Cardiac fibroblast (primary cell): ENCODE results near the gene LRPAP1.

ENCODE experiments used
- DNase-seq, 2 donors: peaks; one replicate each; pipeline versions ENCODE4 v3.0.0 to v3.0.0-alpha.2; 2010; ENCODE audit warnings: low read depth in 2 of 2
- H3K4me3 ChIP-seq, 2 donors: replicated peaks in 1 of 2; 1 replicate in 1 of 2; 2 replicates in 1 of 2; pipeline ENCODE4 v1.5.1; 2011; ENCODE audit warnings: low read depth in 2 of 2, low read length in 2 of 2, mild to moderate bottlenecking in 2 of 2, moderate library complexity in 1 of 2
- CTCF ChIP-seq: IDR thresholded peaks from one replicate; pipeline ENCODE4 v1.5.1; 2011; ENCODE audit warnings: low read depth, mild to moderate bottlenecking, low read length, inconsistent platforms

The LRPAP1 gene

GRCh38 chr4:3487861-3488260, 44.4 kb downstream of the LRPAP1 start:
- H3K4me3 ChIP-seq, result no peak overlapping the region
- no peak for DNase-seq
- TF ChIP-seq CTCF, result no peak

- no peak for TF ChIP-seq CTCF
- no peak overlapping the region for H3K4me3 ChIP-seq
- DNase-seq, result no peak
These were observed 45.4 kb downstream of the LRPAP1 start for GRCh38 chr4:3486541-3487540.

GRCh38 chr4:3485886-3486540, 46.2 kb downstream of the LRPAP1 start:
- no peak for TF ChIP-seq CTCF
- DNase-seq, result no peak
- H3K4me3 ChIP-seq, result no peak overlapping the region

- H3K4me3 ChIP-seq, result no peak overlapping the region
- no peak for TF ChIP-seq CTCF
- DNase-seq, result no peak
These were observed 47.0 kb downstream of the LRPAP1 start for GRCh38 chr4:3485011-3485791.

GRCh38 chr4:3484057-3484973, 47.9 kb downstream of the LRPAP1 start:
- no peak for TF ChIP-seq CTCF
- no peak for DNase-seq
- no peak overlapping the region for H3K4me3 ChIP-seq
